Muscle layer of colon (tissue), 2 donors: ENCODE results near the gene SLC7A9.

Source experiments
- H3K27ac ChIP-seq: one replicate; pipeline ENCODE4 v1.7.0; 2013; ENCODE audit warnings: low read depth, mild to moderate bottlenecking, low read length, moderate library complexity
- H3K27me3 ChIP-seq, 2 donors: one replicate each; pipeline ENCODE4 v1.7.0; 2013; ENCODE audit warnings: low read length in 2 of 2, mild to moderate bottlenecking in 2 of 2; ENCODE audit not compliant: insufficient read depth in 2 of 2, control insufficient read depth in 1 of 2
- H3K36me3 ChIP-seq: one replicate; pipeline ENCODE4 v1.7.0; 2013; ENCODE audit warnings: mild to moderate bottlenecking, low read length; ENCODE audit not compliant: insufficient read depth
- H3K4me1 ChIP-seq: one replicate; pipeline ENCODE4 v1.7.0; 2013; ENCODE audit warnings: mild to moderate bottlenecking, low read length; ENCODE audit not compliant: insufficient read depth
- H3K4me3 ChIP-seq, 2 donors: one replicate each; pipeline ENCODE4 v1.7.0; 2013; ENCODE audit warnings: low read length in 2 of 2, low read depth in 1 of 2, mild to moderate bottlenecking in 1 of 2, moderate library complexity in 1 of 2
- H3K9ac ChIP-seq: one replicate; pipeline ENCODE4 v1.7.0; 2013; ENCODE audit warnings: low read length
- H3K9me3 ChIP-seq: one replicate; pipeline ENCODE4 v1.7.0; 2013; ENCODE audit warnings: mild to moderate bottlenecking, low read length
- donor health status: abdominal sarcoma.
- donor health status: Adenocarcinoma of cecum.

Gene SLC7A9

DNA sequence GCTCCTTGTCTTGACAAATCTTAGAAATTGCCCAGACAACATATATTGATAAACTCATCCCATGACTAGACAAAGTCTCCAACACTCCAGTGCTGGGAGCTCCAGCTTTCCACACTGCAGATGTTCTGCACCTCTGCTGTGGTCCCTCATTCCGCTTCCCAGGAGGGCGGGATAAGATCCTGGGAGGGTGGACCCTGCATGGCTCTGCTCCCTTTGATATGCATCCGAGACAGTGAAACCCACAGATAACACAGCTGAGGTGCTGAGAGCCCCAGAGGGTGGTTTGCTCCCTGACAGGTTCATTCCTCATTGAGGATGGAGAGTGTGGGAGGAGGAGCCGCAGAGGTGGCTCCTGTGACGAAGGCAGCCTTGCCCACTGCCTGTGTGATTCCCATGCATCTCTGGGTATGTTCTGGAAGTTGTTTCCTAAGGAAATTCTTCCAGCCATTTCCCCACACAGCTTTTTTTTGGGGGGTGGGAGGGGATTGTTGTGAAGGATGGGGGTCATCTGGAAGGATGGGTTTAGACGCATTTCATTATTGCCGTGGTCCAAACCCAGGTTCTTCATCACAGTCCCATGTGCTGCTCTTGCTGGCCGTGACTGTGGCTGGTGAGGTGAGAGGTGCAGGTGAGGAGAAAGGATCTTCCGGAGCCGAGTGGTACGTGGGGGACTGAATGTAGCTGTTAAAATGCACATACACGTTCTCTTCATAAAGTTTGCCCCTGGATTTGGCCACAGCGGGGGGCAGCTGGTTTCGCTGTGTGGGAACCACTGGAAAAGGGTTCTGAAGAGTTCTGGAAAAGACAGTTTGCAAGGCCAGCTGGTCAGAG lies 46.4 kb downstream of the SLC7A9 start:
- Histone ChIP-seq H3K27ac (no peak overlapping the region), H3K36me3 (no peaks in the 10 kb centered on the region), H3K27me3 (peaks cover 0 to 3% of the 10 kb centered on the region in 2 donors), H3K9me3 (no peaks in the 10 kb centered on the region), H3K9ac (no peak overlapping the region), H3K4me3 (no peak overlapping the region), H3K4me1 (no peaks in the 10 kb centered on the region)

DNA sequence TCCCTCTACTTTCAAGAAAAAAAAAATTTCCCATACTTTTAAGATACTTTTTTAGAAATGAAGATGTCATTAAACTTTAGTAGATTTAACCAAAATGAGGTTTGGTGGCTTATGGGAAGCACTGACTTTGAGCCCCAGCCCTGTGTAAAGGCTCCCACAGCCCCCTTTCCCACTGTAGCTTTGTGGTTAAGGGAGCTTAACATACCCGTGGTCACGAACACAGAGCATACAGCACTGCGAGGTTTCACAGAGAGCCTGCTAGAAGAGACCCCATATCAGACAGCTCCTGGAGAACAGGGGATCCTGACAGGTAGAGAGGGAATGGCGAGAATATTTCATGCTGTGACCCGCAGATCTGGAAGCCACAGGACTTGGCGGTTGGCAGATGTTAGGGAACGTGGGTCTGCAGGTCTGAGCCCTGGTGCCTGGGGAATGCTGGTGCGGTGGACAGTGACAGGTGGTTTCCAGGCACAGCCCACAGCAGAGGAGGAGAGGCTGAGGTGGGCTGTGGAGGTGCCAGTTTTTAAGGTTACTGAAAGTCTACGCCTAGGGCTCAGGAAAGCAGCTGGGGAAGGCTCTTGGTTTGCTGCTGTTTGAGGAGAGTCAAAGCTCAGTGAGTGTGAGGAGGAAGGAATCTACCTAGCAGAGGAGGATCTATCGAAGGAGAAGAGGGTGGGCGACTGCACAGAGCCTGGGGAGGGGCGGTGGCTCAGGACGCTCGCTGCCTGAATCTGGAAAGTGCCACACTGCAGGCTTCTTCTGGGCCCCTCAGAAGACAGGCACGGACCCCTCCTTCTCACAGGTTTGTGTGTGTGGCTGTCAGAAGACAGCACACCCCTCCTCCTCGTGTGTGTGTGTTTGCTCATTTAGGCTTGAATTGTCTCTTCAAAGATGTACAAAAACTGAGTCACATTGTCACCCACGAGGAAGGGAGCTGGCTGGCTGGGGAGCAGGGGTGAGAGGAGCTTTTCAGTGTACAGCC lies 49.9 kb downstream of the SLC7A9 start:
- H3K27me3 ChIP-seq: peaks cover 0 to 3% of the 10 kb centered on the region in 2 donors
- H3K4me1 ChIP-seq: no peaks in the 10 kb centered on the region
- H3K9ac ChIP-seq: no peak overlapping the region
- no peaks in the 10 kb centered on the region for H3K36me3 ChIP-seq
- H3K9me3 ChIP-seq: no peaks in the 10 kb centered on the region
- H3K27ac ChIP-seq: no peak overlapping the region
- H3K4me3 ChIP-seq: no peak overlapping the region

DNA sequence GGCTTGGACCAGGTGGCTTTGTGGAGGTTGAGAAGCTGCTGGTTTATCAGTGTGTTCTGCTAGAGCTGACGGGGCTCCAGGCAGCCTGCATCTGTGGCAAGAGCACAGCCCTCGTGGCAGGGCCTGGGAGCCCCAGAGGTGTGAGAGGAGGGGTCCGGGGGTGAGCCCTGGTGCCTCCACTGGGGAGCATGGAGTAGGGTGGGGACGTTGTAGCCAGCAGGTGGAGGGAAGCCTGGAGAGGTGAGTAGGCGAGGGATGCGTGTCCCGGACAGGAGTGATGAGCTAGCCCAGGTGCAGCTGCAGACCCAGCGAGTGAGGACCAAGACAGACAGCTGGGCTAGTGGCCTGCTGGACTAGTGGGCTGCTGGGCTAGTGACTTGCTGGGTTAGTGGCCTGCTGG lies 51.0 kb downstream of the SLC7A9 start:
- H3K36me3 ChIP-seq: no peaks in the 10 kb centered on the region
- no peak overlapping the region for H3K9ac ChIP-seq
- no peaks in the 10 kb centered on the region for H3K4me1 ChIP-seq
- no peaks in the 10 kb centered on the region for H3K9me3 ChIP-seq
- H3K27me3 ChIP-seq: no peaks in the 10 kb centered on the region
- H3K4me3 ChIP-seq: no peak overlapping the region
- no peak overlapping the region for H3K27ac ChIP-seq

DNA sequence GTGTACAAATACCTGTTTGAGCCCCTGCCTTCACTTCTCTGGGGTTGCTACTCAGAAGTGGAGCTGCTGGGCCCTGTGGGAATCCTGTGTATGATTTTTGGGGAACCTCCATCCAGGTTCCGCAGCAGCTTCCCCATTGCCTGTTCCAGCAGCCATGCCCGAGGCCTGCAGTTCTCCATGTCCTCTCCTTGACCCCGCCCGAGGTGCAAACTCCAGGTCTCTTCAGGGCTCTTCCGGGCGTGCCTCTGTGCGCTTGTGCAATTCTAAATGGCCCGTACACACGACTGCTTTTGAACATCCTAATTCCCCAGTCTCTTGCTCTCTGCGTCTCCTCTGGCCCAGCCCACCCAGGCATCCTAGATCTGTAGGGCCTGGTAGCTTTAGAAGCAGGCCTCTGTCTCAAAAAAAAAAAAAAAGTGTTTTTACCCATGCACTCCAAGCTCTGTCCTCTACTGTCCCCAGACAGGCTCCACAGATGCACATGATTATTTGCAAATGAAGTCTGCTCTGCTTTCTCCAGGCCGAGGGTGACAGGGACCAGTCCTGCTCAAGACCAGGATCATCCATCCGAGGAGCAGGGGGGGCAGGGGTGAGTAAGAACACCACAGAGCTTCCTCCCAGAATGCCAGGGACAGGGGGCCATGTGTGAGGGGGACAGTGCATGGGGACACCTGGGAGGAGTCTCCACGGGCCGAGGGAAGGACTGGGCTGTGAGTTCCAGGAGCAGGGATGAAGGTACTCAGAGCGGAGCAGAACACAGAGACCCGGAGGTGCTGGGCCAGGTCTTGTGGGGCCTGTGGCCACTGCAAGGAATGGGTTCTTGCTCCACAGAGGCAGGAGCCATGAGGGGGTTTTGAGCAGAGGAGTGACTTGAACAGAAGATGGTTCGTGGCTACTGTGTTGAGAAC lies 51.7 kb downstream of the SLC7A9 start:
- Histone ChIP-seq H3K4me1 (no peaks in the 10 kb centered on the region), H3K27me3 (no peaks in the 10 kb centered on the region), H3K9me3 (no peaks in the 10 kb centered on the region), H3K27ac (no peak overlapping the region), H3K4me3 (no peak overlapping the region), H3K36me3 (no peaks in the 10 kb centered on the region), H3K9ac (no peak overlapping the region)

DNA sequence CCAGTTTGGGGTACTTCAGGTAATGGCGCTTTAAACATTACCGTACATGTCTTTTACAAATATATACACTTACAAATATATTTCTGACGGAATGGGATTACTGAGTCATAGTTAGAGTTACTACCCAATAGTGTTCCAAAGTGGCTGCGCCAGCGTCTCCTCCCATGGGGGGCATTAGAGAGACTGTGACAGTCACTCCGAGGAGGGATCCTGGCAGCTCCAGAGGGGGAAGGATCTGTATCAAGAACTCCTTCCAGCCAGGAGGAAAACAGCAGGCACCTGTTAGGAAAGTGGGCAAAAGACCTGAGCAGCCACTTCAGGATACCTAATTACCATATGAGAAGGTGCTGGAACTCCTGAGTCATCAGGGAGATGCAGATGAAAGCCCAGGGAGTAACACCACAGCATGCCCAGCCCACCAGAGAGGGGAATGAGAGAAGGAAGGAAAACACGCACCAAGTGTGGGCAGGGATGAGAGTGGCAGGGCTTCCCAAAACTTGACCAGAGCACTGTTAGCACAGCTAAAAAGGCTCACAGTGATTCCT lies 52.9 kb downstream of the SLC7A9 start:
- Histone ChIP-seq H3K9ac (no peak overlapping the region), H3K4me1 (no peaks in the 10 kb centered on the region), H3K27me3 (no peaks in the 10 kb centered on the region), H3K36me3 (no peaks in the 10 kb centered on the region), H3K27ac (no peak overlapping the region), H3K4me3 (no peak overlapping the region), H3K9me3 (no peaks in the 10 kb centered on the region)

DNA sequence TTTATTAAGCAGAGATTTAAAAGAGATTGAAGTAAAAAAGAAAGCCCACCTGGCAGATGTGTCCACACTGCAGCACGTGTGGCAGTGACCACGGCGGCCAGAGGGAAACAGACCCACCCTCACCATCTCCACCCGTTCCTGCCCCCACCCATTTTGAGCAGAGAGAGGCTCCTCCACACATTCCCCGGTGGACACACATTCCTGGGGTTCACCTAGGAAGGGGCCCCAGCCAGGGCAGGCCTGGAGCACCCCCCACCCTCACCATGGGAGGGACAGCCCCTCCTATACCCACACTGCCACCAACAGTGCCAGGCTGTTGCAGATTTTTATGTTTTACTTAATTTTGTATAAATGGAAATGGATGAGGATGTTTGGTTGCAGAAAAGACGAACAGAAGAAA lies 54.9 kb downstream of the SLC7A9 start:
- H3K9me3 ChIP-seq: no peaks in the 10 kb centered on the region
- no peaks in the 10 kb centered on the region for H3K36me3 ChIP-seq
- no peak overlapping the region for H3K27ac ChIP-seq
- no peak overlapping the region for H3K9ac ChIP-seq
- H3K4me3 ChIP-seq: no peak overlapping the region
- peaks cover under 1% of the 10 kb centered on the region for H3K4me1 ChIP-seq
- no peaks in the 10 kb centered on the region for H3K27me3 ChIP-seq

DNA sequence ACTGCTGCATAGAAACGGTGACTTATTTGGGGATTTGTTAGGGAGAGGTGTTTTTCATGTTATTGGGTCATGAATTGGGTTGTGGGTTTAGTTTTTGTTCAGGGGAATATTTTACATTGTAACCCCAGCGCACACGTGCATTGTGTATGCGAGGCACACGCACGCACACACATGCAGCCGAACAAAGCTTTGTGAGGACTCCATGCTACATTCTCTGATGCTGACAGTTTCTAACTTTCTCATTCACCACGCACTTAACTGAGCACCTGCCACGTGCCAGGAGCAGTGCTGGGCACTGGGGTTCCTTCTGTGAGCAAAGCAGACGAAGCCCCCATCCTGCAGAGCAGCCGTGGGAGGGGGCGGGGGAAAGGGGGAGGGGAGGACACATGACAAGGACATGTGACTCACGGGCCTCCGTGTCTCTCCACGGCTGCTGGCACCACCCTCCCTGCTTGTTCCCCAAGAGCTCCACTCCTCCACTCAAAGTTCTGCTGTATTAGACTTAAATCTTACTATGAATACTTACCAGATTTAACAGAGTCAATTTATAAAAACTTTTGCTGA lies 55.6 kb downstream of the SLC7A9 start:
- no peaks in the 10 kb centered on the region for H3K27me3 ChIP-seq
- H3K9ac ChIP-seq: no peak overlapping the region
- no peak overlapping the region for H3K4me3 ChIP-seq
- no peaks in the 10 kb centered on the region for H3K9me3 ChIP-seq
- H3K27ac ChIP-seq: no peak overlapping the region
- H3K36me3 ChIP-seq: no peaks in the 10 kb centered on the region
- H3K4me1 ChIP-seq: peaks cover 4% of the 10 kb centered on the region

DNA sequence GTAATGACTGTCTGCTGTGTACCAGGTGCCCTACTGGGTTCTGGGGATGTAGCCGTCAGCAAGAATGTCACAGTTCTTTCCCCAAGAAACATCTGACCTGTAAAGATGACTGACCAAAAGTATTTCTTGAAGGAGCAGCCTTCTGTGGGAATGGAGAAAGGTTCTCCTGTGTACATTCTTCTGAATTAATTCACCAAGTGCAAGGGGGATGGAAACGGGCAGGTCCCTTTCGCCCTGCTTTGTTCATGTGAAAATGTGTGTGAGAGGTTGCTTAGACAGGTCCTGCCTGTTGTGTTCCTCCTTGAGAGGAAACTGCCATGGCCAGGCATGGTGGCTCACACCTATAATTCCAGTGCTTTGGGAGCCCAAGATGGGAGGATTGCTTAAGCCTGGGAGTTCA lies 57.0 kb downstream of the SLC7A9 start:
- no peaks in the 10 kb centered on the region for H3K9me3 ChIP-seq
- no peaks in the 10 kb centered on the region for H3K27me3 ChIP-seq
- H3K27ac ChIP-seq: no peak overlapping the region
- no peak overlapping the region for H3K4me3 ChIP-seq
- no peak overlapping the region for H3K9ac ChIP-seq
- H3K36me3 ChIP-seq: no peaks in the 10 kb centered on the region
- H3K4me1 ChIP-seq: peaks cover 4% of the 10 kb centered on the region

DNA sequence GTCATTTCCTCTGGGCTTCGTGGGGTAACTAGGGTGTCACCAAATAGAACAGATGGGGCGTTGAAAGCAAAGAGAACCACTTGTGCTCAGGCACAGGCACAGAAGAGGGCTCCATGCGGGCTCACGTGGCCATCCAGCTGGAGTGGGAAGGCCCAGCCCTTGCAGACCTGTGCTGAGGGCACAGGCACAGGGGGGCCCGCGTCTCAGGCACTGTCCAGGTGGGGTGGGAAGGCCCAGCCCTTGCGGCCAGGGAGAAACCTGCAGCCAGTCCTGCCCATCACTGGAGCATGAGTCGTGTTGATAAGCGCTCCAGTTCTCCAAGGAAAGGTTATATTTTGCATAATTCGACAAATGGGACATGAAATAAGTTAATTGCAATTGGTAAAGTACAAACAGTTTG lies 57.5 kb downstream of the SLC7A9 start:
- Histone ChIP-seq H3K36me3 (no peaks in the 10 kb centered on the region), H3K9me3 (no peaks in the 10 kb centered on the region), H3K27ac (no peak overlapping the region), H3K4me3 (no peak overlapping the region), H3K4me1 (peaks cover 4% of the 10 kb centered on the region), H3K9ac (no peak overlapping the region), H3K27me3 (no peaks in the 10 kb centered on the region)

DNA sequence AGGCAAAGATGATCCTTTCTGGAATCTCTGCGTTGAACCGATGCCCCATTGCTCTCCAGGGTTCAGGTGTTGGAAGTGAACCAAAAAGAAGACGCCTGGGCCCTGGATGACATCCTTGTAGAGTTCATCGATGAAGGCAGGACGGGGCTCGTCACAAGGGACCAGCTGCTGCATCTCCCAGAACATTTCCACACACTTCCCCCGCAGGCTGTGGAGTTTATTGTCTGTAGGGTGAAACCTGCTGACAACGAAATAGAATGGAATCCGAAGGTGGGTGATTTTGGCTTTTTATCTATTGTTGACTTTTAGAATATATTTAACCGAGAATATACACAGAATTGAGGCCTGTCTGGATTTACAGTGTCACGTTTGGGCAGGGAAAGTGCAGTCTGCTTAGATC lies 58.4 kb downstream of the SLC7A9 start:
- Histone ChIP-seq H3K27me3 (no peaks in the 10 kb centered on the region), H3K9me3 (no peaks in the 10 kb centered on the region), H3K4me1 (peaks cover 4% of the 10 kb centered on the region), H3K27ac (no peak overlapping the region), H3K9ac (no peak overlapping the region), H3K36me3 (no peaks in the 10 kb centered on the region), H3K4me3 (no peak overlapping the region)
